ENCODE results near the gene UNC45A. TPM values are rescaled to one million over a fixed set of nuclear protein-coding genes. Genes with fewer than 3 reads are reported as not detected.
"Not testable (repeated sequence)": the region's sequence is repeated elsewhere in the genome, so short reads cannot be mapped to it uniquely, and the experiment has no call there.

The UNC45A gene
- polyA plus RNA-seq, 1 experiment: 63.3 TPM

DNA sequence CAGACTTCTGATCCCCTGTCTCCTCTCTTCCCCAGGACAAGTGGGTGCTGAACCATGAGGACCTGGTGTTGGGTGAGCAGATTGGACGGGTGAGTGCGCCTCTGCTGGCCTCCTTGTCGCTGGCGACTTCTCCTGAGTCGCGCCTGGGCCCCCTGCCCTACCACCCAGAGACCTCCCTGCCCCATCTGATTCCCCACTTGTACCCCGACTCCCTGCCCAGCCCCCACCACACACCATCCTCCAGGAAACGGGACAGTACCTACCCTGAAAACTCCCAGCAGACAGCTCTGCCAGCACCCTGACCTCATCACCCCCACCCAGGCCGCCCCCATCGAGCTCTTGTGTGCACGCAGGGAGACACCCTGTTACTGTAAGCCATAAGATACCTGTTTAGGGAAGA, 43.1 kb upstream of the UNC45A start:
- ChIA-PET CTCF (interaction anchor here (0.9 to 1.2 kb wide), 2 partner anchors 242 to 244 kb away, joined by 3 to 4 read pairs; no protein-coding TSS in a partner anchor), POLR2A (no interaction called here)
- DNase-seq (ENCODE audit: low read depth, low spot score): no peak
- no peak overlapping the region for H3K27ac ChIP-seq (ENCODE audit: low read depth, low read length)
- H3K9me3 ChIP-seq (ENCODE audit: control insufficient read depth, insufficient read depth, low read length): no peaks in the 10 kb centered on the region; the same call in 1 of the 2 replicates
- no peak for TF ChIP-seq CTCF (IDR thresholded peaks at IDR 0.05; ENCODE audit: low read depth, low read length)
- H3K4me3 ChIP-seq (ENCODE audit: low read depth, low read length): no peak overlapping the region
- H3K27me3 ChIP-seq (ENCODE audit: control insufficient read depth, insufficient read depth, low read length): no peaks in the 10 kb centered on the region

GRCh38 chr15:90892498-90893174, 42.4 kb upstream of the UNC45A start:
- no peak overlapping the region for H3K4me3 ChIP-seq (ENCODE audit: low read depth, low read length)
- DNase-seq (ENCODE audit: low read depth, low spot score): no peak
- H3K27me3 ChIP-seq (ENCODE audit: control insufficient read depth, insufficient read depth, low read length): no peaks in the 10 kb centered on the region
- POLR2A ChIA-PET: no interaction called here
- no peak for TF ChIP-seq CTCF (IDR thresholded peaks at IDR 0.05; ENCODE audit: low read depth, low read length)
- no peaks in the 10 kb centered on the region; the same call in 1 of the 2 replicates for H3K9me3 ChIP-seq (ENCODE audit: control insufficient read depth, insufficient read depth, low read length)
- CTCF ChIA-PET: interaction anchor here (0.9 to 1.2 kb wide), 2 partner anchors 243 to 245 kb away, joined by 3 to 4 read pairs; no protein-coding TSS in a partner anchor
- no peak overlapping the region for H3K27ac ChIP-seq (ENCODE audit: low read depth, low read length)

DNA sequence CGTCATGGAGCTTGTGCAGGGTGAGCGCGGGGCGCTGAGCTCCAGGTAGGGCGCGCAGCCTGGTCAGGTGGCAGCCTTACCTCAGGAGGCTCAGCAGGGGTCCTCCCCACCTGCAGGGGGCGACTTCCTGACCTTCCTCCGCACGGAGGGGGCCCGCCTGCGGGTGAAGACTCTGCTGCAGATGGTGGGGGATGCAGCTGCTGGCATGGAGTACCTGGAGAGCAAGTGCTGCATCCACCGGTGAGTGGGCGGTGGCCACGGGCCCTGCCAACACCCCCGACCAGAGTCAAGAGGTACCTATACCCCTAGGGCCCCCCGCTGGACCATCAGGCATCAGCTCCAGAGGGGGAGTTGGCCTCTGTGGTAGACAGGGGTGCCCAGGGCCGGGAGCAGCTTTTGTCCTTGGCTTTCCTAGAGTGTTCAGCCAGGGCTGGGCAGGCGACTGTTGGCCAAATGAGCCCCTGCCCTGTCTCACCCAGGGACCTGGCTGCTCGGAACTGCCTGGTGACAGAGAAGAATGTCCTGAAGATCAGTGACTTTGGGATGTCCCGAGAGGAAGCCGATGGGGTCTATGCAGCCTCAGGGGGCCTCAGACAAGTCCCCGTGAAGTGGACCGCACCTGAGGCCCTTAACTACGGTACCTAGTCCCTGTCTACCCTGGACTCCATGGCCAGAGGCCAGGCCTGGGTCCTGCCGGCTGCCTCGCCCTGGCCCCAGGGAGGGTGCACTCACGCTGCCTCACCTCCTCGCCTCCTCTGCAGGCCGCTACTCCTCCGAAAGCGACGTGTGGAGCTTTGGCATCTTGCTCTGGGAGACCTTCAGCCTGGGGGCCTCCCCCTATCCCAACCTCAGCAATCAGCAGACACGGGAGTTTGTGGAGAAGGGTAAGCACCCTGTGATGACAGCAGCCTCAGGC, 41.7 kb upstream of the UNC45A start:
- ChIA-PET CTCF (interaction anchor here (0.6 kb wide), 2 partner anchors 64 to 237 kb away, joined by 3 to 6 read pairs; no protein-coding TSS in a partner anchor), POLR2A (no interaction called here)
- 0 out of 2 replicates have a peak, but pooled peaks have one; percentile 2 for TF ChIP-seq CTCF (IDR thresholded peaks at IDR 0.05; ENCODE audit: low read depth, low read length)
- Histone ChIP-seq H3K4me3 (ENCODE audit: low read depth, low read length) (no peak overlapping the region), H3K27ac (ENCODE audit: low read depth, low read length) (no peak overlapping the region), H3K27me3 (ENCODE audit: control insufficient read depth, insufficient read depth, low read length) (no peaks in the 10 kb centered on the region), H3K9me3 (ENCODE audit: control insufficient read depth, insufficient read depth, low read length) (no peaks in the 10 kb centered on the region; the same call in 1 of the 2 replicates)
- DNase-seq (ENCODE audit: low read depth, low spot score): no peak

DNA sequence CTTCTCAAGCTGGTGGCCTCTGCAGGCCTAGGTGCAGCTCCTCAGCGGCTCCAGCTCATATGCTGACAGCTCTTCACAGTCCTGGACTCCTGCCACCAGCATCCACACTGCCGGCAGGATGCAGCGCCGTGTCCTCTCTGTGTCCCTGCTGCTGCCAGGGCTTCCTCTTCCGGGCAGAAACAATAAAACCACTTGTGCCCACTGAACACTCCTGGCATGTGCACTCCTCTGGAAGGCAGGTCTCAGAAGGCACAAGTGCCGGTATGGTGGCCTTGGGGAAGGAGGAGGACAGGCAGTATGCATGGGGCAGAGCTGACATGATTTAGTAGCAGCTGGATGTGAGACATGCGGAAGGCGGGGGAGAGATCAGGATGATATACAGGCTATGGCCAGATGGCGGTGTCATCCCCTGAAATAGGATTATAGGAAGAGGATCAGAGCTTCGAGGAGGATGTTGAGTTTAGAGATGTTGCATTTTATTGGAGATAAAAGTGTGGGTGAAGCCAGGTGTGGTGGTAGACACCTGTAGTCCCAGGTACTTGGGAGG, 39.4 kb upstream of the UNC45A start:
- POLR2A ChIA-PET: interaction anchor here (0.5 kb wide), 1 partner anchor 48 kb away, joined by 3 read pairs; no protein-coding TSS in a partner anchor
- H3K27me3 ChIP-seq (ENCODE audit: control insufficient read depth, insufficient read depth, low read length): no peaks in the 10 kb centered on the region
- no peak for DNase-seq (ENCODE audit: low read depth, low spot score)
- CTCF ChIA-PET: interaction anchor here (0.7 to 4.8 kb wide), 5 partner anchors 10 to 248 kb away, joined by 3 to 23 read pairs (median 6); partner anchors contain the start of genes FES and UNC45A
- 0 out of 2 replicates have a peak, but pooled peaks have one; percentile 16 for TF ChIP-seq CTCF (IDR thresholded peaks at IDR 0.05; ENCODE audit: low read depth, low read length)
- no peaks in the 10 kb centered on the region; the same call in 1 of the 2 replicates for H3K9me3 ChIP-seq (ENCODE audit: control insufficient read depth, insufficient read depth, low read length)
- no peak overlapping the region for H3K27ac ChIP-seq (ENCODE audit: low read depth, low read length)
- no peak overlapping the region for H3K4me3 ChIP-seq (ENCODE audit: low read depth, low read length)

- H3K27me3 ChIP-seq (ENCODE audit: control insufficient read depth, insufficient read depth, low read length); H3K9me3 ChIP-seq (ENCODE audit: control insufficient read depth, insufficient read depth, low read length); H3K4me3 ChIP-seq (ENCODE audit: low read depth, low read length); H3K27ac ChIP-seq (ENCODE audit: low read depth, low read length); POLR2A ChIA-PET; DNase-seq (ENCODE audit: low read depth, low spot score): not testable (repeated sequence)
- CTCF ChIA-PET: interaction anchor here (0.7 to 4.8 kb wide), 2 partner anchors 12 to 32 kb away, joined by 3 to 23 read pairs; partner anchors contain the start of gene FES
These were observed 37.9 kb upstream of the UNC45A start for GRCh38 chr15:90897131-90897655.
